NCI-H510A treated with DMSO at 0.1 percent for 48 hours (cell line): Measurements from ENCODE around the gene SNF8.
A peak's percentile ranks its signal among the peaks of the same experiment; 100 is the strongest.
"Not testable (repeated sequence)": the region's sequence is repeated elsewhere in the genome, so short reads cannot be mapped to it uniquely, and the experiment has no call there.

Source experiments
- DNase-seq: peaks from one replicate; lab custom pipeline; 2025; lab: John Stamatoyannopoulos, UW

SNF8 gene

GRCh38 chr17:48944515-48945260, at the start of gene SNF8:
Gene SNF8, minus strand, starts transcription at chr17:48944842. Its CDS starts 108 bp downstream, at chr17:48944734.
- DNase-seq: peak; percentile 93

GRCh38 chr17:48993951-48994350, 49.3 kb upstream of the SNF8 start:
- no peak for DNase-seq

- DNase-seq: no peak
Observed at GRCh38 chr17:48993305-48993704, 48.7 kb upstream of the SNF8 start.

GRCh38 chr17:48992444-48992843, 47.8 kb upstream of the SNF8 start:
- DNase-seq: no peak

- DNase-seq: no peak
Observed at GRCh38 chr17:48990882-48991357, 46.3 kb upstream of the SNF8 start.

- DNase-seq: no peak
Observed at GRCh38 chr17:48989100-48989499, 44.5 kb upstream of the SNF8 start.

GRCh38 chr17:48985436-48986245, 41.0 kb upstream of the SNF8 start:
- DNase-seq: no peak

GRCh38 chr17:48981927-48982539, 37.4 kb upstream of the SNF8 start:
- no peak for DNase-seq

- no peak for DNase-seq
Observed at GRCh38 chr17:48973806-48974205, 29.2 kb upstream of the SNF8 start.

GRCh38 chr17:48972749-48973097, 28.1 kb upstream of the SNF8 start:
- DNase-seq: no peak

GRCh38 chr17:48970865-48971687, 26.4 kb upstream of the SNF8 start:
- DNase-seq: no peak

- no peak for DNase-seq
Observed at GRCh38 chr17:48970224-48970623, 25.6 kb upstream of the SNF8 start.

GRCh38 chr17:48961516-48962233, 17.0 kb upstream of the SNF8 start:
- DNase-seq: no peak

- no peak for DNase-seq
Observed at GRCh38 chr17:48960834-48961515, 16.3 kb upstream of the SNF8 start.

GRCh38 chr17:48954300-48954755, 9.7 kb upstream of the SNF8 start:
- no peak for DNase-seq

GRCh38 chr17:48952904-48953303, 8.3 kb upstream of the SNF8 start:
- DNase-seq: no peak

GRCh38 chr17:48951572-48951971, 6.9 kb upstream of the SNF8 start:
- no peak for DNase-seq

- not testable (repeated sequence) for DNase-seq
Observed at GRCh38 chr17:48945261-48945651, 614 bp upstream of the SNF8 start.

- no peak for DNase-seq
Observed at GRCh38 chr17:48933035-48933434, 11.6 kb downstream of the SNF8 start.

- no peak for DNase-seq
Observed at GRCh38 chr17:48930435-48930873, 14.2 kb downstream of the SNF8 start.

- DNase-seq: no peak
Observed at GRCh38 chr17:48929812-48930165, 14.9 kb downstream of the SNF8 start.
